GM12891 (cell line): ENCODE results near the gene GMDS.

Experiments used
- POLR2A ChIP-seq: IDR thresholded peaks from 2 replicates; pipeline ENCODE4 v1.6.1; 2011; ENCODE audit warnings: low read depth, low read length, control low read depth
- POLR2AphosphoS5 ChIP-seq: IDR thresholded peaks from 2 replicates; pipeline ENCODE4 v1.6.1; 2011; ENCODE audit warnings: low read depth, low read length, control low read depth

DNA sequence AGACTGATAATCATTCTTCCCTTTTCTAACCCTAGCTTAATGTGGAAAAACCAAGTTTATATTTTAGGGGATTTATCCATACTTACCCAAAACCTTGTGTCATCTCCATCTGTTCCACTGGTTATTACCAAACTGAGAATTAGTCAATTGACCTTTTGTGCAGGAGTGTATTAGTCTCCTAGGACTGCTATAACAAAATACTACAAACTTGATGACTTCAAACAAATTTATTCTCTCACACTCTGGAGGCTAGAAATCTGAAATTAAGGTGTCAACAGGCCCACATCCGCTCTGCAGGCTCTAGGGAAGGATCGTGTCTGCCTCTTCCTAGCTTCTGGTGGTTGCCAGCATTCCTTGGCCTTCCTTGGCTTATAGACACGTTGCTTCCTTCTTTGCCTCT lies 12.7 kb upstream of the GMDS start:
- TF ChIP-seq POLR2A (no peak), POLR2AphosphoS5 (no peak)
